Medulla oblongata (tissue), 1 donor: Measurements from ENCODE around the gene ZNF277.
A peak's percentile ranks its signal among the peaks of the same experiment; 100 is the strongest.

Source experiments
- DNase-seq: peaks from one replicate; pipeline ENCODE4 v3.0.0-alpha.2; 2015; ENCODE audit errors: extremely low spot score

Gene ZNF277

DNA sequence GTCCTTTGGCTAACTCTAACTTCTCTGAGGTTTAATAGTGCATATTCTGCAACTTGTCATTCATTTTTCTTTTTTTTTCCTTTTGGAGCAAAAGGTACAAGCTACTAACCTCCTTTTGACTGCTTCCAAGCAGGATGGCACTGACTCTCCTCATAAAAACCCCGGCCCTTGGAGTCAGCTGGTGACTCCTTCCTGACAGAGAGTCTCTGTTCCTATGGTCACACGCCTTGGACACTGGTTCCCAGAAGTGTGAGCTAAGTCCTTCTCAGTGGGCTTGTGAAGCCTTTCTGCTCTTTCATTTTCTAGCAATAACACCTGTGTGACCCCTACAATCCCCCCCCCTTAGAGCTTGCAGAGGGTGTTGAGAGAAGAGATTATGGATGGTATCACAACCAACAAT, 22.0 kb upstream of the ZNF277 start:
- peak; percentile 85 for DNase-seq

DNA sequence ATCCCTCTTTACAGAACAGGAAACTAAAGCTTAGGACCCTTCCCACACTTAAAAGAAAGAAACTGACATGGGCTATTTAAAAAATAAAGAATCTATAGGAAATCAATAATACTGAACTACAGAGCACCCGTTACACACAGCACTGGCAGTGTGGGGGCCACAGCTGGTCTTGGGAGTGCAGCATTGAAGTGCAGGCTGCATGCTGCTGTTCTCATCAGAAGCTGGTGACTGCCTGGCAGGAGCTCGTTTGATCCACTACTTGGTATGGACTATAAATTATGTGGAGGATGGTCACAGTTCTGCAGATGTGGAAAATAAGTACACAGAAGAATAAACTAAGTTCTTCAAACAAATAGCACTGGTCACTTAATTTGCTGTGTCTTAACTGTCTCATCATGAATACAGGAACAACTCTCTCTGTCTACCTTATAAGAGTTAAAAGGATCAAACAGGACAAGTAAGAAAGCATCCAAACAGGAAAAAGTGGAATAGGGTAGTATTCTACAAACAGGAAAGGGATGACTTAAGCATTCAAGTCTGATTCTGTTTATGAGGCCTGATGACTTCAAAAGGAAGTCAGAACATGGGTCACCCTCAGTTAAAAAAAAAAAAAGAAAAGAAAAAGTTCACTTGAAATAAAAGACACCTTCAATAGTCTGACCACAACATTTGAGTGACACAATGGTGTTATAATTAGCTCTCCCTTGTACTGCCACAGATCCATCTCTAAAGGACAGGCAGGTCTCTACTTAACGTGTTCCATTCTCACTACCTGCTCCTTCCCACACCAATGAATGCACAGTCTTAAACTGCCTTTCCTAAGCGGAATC, 21.3 kb upstream of the ZNF277 start:
- DNase-seq = no peak

DNA sequence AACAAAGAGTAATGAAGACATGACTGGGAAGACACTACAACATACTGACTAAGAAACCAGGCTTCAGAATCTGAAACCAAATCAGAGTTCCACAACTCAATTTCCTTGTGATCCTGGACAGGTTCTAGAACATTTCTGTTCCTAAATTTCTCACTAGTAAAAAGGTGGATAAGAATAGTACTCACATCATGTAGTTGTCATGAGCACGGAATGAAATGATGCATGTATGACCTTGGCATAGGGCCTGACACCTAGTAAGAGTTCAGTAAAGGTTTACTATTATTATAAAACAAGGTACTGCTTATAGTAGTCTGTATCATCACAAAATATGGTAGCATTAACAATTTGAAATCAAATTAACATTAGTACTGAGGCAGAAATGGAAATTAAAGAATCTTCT, 20.2 kb upstream of the ZNF277 start:
- no peak for DNase-seq

DNA sequence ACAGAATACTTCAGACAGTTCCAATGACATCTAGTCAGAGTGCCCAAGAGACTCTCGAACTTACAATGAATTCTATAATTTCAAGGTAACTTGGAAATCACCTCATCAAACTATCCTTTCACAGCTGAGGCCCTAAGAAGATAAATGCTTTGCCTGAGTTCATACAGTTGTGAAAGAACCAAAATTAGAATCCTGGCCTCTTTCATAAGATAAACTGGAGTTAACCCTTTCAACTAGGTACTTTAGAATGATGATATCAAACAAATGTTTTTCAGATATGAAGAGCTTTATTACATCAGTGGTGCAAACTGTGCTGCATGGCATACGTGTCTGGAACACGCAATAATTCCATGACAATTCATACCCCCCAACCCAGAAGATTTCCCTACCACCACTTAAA, 18.2 kb upstream of the ZNF277 start:
- DNase-seq = no peak

DNA sequence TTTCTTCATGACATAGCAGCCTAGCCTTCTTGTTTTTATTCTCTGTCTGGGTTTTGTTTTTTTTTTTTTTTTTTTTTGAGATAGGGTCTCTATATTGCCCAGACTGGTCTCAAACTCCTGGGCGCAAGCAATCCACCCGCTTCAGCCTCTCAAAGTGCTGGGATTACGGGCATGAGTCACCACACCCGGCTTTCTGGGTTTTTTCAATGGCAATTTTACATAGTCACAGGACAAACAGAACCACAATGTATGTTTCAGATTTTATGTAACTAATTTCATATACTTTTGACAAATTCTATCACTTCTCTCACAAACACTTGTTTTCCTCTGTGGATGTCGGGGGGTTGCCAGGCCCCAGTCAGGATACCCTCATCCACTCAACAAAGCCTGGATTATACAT, 16.8 kb upstream of the ZNF277 start:
- DNase-seq = no peak

DNA sequence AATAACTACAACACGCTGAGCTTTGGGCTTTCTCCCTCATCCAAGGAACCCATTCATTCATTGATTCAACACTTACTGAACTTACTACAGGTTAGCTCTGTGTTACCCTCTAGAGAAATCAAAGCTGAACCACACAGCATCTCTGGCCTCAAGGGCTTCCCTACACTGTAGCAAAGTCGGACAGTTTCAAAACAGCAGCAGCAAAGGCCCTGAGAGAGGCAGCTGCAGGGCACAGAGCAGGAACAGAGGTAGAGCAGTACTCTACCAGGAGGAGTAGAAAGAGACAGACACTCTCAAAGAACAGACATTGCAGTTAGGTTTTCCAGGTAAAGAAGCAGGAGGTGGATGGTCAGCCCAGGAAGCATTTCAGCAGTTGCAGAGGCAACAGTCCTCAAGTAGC, 16.4 kb upstream of the ZNF277 start:
- DNase-seq = no peak

DNA sequence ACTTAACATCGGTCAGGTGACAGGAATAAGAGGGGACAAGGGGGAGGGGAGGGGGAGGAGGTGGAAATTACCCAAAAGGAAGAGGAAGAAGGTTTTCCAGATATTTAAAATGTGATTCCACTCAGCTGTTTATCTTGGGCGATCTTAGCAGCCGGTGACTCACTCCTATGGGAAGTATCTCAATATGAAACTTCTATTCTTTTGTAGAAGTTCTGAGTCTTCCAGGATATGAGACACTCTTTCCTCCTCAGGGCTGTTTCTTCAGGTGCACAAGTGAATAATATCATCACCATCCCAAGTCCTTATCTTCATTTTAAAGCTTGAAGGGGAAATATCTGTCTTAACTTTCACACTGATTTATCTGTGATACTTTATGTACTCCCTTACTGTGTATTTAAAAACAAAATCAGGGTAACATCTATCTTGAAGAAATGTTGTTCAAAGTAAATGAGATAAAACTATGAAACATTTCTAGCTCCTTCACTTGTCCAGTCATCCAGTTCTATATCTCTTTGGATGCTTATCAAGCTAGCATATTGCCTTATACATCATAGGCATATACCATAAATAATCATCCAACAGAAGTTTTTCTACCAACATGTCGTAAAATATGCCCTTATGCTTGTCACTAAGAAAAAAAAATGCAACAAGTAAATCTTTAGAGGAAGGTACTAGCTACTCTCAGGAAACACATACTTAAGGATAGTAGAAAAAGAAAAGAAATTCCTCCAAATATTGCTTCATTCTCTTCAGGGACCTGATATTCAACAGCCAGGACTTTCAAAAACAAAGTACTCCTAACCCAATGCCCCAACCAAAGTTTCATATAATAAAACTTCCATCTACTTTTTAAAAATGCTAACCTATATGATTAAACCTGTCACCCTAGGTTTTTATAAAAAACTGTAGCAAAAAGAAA, 14.0 kb upstream of the ZNF277 start:
- no peak for DNase-seq

DNA sequence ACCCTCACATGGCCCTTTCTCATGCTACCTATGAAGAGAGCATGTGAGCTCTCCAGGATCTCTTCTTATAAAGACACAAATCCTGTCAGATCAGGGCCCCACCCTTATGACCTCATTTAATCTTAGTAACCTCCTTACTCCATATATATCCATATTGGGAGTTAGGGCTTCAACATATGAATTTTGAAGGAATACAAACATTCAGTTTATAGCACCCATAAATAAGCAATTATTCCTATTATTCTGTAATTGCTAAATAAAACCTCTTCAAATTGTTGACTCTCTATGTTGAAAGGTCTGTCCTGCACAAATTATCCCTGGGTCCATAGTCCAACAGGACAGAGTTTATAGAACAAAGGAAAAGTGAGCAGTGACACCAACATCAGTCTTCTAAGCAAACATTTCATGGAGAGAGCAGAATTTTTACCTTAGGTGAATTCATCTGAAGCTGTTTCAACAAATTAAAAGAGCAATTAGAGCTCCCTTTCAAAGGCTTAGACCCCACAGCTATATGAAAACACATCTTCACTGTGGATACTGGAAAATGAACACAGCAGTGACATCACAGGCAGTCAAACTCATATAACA, 12.5 kb upstream of the ZNF277 start:
- DNase-seq = no peak

DNA sequence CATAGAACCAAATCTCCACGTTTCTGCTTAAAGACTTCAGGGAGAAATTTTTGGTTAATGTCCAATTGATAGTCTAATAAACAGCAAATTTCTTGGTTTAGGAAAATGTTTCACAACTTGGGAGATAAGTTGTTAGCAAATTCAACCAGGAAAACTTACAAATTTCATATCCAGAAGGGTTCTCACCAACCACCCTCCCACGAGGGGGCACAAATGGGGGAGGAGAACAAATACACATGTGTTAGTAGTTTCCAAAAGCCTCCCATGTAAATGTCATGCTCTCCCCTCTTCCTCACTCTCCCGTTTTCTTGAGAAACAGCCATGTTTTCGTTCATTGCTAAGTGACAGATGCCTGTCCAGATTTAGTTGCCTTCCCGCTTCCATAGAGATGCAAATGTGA, 10.8 kb upstream of the ZNF277 start:
- no peak for DNase-seq

DNA sequence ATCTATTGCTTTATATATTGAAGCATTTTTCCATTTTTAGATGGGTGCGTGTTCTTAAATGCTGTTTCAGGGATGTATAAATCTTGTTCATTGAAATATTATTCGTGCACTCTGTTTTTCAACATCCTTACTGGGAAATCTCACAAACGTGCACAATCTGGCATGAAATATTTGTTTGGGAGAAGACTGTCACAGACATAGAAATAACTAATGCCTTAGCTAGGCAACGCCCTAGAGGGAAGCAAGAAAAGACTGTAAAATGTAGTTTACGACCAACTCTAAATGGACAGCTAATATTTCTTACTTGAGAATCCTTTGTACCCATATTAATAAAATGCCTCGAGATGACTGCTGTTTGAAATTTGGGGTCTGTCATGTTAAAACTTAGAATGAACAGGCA, 9.2 kb upstream of the ZNF277 start:
- DNase-seq = peak; percentile 2

DNA sequence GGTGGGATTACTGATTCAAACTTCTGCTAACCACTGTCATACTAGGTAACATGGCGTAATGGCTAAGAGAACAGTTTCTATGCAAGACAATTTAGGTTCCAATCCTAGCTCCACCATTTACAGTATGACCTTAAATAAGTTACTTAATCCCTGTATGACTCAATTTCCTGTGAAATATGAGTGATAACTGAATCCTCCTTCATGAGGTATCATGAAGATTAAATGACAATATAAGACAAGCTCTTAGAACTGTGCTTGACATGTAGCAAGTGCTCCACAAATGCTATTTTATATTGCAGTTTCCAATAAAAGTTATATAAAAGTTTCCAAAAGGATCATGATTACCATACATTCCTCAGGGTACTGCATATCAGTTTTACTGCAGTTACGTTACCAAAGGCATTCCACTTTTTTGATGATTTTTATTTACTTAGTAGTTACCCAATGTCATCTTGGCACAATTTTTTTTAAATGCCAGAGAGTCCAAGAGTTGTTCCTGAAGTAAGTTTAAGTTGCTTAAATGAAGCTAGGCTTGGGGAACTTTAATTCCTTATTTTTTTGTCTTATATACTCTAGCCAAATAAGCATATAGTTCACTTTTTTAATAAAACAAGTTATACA, 7.3 kb upstream of the ZNF277 start:
- peak; percentile 3 for DNase-seq

DNA sequence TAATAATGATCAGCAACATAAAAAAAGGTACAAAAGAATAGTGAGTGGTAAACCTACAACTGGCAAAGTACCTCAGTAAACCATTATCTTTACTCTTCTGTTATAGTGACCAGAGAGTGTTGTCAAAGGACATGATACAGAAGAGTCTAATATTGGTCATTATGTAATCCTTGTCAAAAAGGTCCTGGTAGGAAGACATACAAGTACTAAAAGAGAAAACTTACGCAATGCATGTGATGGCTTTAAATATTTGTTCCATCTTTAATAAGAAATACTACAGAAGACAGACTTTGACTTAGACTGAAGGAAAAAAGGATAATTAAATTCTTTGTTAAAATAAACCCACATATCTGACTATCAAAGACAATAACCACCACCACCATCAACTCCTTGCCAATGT, 6.8 kb upstream of the ZNF277 start:
- peak; percentile 3 for DNase-seq

DNA sequence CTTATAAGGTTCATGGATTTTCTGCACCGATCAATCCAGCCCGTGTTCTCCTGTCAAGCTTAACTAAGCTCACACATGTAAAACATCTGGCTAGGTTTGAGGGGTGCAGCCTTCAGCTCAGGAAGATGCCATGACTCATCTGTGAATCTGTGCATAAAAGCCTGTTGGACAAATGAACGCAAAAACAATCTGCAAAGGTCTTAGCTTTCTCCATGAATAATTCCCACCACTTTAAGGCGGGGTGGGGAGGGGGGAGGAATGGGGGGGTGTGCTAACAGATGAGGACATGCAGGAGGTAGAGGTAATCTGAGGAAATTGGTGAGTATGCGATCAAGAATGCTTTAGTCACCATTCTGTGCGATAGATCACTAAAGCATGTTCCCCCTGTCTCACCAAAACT, 5.1 kb upstream of the ZNF277 start:
- no peak for DNase-seq

DNA sequence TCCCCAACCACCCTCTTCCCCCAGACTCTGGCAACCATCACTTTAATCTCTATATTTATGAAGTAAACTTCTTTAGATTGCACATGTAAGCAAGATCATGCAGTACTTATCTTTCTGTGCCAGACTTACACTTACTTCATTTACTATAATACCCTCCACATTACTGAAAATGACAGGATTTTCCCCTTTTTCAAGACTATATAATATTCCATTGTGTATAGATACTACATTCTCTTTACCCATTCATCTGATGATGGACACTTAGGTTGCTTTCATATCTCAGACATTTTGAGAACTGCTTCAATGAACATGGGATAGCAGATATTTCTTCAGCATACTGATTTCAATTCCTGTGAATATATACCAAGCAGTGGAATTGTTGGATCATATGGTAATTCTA, 4.7 kb upstream of the ZNF277 start:
- no peak for DNase-seq

DNA sequence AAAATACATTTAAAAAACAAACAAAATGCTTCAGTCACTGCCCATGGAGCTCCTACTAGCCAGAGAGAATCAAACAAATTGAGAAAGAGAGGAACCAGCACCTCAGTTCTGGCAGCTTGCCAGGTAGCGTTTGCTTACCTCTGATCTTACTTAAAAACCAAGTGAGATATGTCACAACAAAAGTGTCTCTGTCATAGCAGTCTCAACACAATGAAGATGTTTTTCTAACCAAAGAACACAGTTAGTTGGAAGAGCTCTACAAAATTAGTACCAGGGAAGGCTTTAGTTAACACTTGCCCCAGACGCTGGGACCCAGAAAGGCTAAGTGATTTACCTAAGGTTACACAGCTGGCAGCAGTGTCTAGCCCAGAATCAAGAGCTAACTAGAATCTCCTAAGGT, 3.7 kb upstream of the ZNF277 start:
- DNase-seq = peak; percentile 69

DNA sequence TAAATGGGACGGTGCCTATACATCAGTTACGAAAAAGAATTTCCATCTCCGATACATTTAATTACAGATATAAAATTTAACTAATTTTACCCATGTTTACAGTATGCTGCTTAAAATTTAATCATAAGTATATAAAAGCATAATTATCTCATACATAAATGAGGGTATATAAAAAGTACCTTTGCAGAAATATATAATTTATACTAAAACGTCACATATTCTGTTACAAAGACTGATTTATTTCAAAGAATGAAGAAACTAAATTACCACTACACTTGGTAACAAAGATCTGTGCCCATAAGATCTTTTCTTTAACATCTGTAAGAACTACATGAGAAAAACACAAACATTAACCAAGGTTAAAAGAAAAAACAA, 3.1 kb upstream of the ZNF277 start:
- DNase-seq = no peak

DNA sequence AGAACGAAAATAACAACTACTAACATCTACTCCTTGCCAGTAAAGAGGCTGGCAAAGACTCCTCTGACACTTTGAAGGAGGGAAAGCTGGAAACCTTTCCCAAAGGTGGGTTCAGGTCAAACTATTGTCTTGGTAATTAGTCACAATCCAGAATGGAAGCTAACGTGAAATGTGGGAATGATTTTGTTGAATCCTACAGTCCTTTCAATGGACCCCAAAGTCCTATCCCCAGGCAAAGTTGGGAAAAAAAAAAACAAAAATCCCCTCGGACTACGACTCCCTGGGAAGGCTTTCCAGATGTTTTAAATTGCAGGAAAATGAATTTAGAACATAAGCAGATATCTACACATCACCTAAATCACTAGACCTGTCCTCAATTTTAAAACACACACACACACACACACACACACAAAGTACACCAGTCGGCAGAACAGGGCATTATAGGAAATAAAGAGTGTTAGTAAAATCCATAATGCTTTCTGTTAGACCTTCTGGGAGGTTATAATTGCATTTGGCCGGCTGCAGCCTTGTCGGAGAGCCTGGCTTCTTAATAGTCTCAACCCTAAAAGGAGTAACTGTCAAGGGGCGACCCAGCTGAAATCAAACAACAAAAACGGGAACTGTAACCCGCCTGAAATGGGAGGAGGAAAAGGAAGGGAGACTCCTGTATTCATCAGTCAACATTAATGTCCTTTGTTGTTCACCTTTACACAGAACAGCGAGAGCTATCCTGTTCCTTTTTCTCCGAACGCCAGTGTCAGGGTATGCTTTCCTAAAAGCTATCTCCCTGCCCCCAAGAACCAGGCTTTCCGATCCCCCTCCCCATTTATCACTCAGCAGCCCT, 1.8 kb upstream of the ZNF277 start:
- peak; percentile 67 for DNase-seq

DNA sequence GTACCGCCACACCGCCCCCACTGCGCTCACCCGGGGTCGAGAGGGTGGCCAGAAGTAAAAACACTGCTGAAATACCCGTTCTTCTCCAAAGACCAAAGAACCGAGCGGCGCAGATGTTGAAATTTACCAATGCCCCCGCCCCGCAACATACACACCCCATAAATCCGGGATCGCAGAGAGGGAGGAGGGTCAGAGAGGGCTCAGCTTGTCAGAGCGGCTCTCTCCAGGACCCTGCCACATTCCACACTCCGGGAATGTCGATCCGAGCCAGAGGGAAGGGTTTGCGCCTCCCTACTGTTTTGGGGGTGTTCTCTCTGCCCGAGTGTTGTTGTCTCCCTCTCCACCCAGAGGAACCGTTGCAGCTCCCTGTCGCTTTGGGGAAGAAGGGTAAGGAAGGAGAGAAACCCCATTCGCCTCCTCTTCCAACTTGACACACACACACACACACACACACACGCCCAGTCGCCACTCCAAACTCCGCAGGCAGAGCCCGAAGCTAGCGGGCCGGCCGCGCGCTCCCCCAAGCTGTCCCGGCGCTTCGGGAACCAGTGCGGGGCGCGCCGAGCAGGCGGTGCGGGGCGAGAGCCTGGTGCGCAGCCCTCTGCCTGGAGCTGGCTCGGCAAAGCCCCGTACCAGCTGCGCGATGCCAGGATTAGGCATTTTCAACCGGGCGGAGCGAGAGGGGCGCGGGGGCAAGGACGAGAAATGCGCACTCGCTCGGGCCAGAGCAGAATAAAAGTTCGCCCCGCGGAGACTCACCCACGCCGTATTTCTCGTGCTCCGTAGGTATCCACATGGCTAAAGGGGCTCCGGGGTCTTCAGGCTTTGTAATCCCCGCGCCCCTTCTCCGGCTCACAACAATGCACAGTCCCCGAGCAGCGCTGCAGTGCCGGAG, 905 bp upstream of the ZNF277 start:
- peak; percentile 62 for DNase-seq

DNA sequence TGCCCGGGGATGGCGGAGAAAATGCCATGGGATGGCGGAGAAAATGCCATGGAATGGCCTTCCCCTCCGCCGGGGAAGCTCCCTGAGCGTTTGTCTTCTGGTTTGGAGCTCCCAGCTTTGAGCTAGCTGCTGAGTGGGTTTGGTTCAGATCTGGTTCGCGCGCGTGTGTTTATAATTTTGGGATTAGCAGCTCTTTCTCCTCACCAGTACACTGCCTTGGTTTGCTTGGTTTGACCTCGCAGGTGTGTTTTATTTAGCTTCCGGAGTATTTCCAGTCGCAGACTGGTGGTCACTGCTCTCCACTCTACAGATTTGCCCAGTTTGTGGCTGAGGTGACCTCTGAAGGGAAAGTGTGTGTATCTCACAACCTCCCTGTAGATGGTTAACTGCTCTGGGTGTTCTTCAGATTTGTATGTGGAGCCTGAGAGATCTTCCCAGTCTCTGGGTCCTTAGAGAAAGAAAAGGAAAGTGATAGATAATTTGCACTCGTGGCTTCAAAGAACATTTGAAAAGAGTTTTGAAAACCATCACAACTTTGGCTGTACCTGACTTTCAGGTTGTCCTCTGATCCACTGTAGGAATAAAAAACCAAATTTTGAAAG, 597 bp downstream of the ZNF277 start:
- DNase-seq = no peak

DNA sequence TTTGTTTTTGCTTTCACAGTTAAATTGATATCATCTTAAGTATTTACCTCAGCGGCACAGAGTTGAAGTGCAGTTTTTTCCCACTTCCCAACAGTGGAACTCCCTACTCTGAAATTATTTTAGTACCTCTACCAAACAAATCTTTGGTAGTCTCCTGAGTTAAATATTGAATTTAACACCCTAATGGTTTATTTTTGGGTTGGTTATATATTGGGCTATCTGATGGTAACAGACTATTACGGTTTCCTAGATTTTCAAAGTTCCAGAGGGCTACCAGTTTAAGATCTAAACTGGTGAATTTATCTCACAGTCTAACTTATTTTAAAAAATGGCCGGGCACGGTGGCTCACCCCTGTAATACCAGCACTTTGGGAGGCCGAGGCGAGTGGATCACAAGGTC, 1.3 kb downstream of the ZNF277 start:
- DNase-seq = no peak
